ENCODE measurements around the gene FAM162B.
"Not testable (repeated sequence)": the region's sequence is repeated elsewhere in the genome, so short reads cannot be mapped to it uniquely, and the experiment has no call there.

Gene FAM162B

DNA sequence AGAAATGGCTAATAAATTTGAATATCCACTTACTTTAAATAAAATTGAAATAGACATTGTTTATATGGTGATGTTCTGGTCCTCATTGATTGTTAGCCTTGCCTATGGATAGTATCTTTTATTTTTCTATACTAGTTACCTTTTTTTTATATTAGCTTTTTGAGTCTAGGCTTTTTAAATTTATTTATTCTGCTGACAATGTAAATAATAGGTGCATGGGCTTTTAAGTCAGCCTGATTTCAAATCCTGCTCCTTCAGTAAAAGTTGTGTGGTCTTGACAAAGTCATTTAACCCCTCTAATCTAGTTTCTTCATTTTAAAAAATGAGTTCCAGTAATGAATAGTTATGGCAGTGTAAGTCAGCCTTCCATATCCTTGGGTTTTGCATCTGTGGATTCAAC is 38.6 kb downstream of the FAM162B start:
- TF ChIP-seq, protein P1, sequence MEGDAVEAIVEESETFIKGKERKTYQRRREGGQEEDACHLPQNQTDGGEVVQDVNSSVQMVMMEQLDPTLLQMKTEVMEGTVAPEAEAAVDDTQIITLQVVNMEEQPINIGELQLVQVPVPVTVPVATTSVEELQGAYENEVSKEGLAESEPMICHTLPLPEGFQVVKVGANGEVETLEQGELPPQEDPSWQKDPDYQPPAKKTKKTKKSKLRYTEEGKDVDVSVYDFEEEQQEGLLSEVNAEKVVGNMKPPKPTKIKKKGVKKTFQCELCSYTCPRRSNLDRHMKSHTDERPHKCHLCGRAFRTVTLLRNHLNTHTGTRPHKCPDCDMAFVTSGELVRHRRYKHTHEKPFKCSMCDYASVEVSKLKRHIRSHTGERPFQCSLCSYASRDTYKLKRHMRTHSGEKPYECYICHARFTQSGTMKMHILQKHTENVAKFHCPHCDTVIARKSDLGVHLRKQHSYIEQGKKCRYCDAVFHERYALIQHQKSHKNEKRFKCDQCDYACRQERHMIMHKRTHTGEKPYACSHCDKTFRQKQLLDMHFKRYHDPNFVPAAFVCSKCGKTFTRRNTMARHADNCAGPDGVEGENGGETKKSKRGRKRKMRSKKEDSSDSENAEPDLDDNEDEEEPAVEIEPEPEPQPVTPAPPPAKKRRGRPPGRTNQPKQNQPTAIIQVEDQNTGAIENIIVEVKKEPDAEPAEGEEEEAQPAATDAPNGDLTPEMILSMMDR (IDR thresholded peaks at IDR 0.05; ENCODE audit: borderline replicate concordance, insufficient read depth, low read depth, low read length): no peak

DNA sequence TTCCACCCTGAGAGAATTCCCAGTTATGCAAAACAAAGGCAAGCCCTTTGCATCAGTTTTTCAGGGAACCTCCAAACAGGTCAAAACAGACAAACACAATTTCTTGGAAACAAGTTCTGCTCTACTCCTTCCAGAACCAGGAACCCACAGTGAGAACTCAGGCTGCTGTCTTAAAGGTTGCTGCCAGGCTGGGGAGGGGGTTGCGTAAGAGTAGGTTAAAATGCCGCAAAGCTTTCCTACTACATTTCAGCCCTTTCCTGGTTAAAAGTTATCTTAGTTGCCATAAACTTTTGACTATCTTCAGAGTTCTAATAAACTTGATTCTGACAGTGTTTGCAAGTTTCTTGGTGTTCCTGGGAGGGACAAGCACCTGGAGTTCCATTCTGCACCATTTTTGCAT is 50.8 kb downstream of the FAM162B start:
- TF ChIP-seq, protein P1 (IDR thresholded peaks at IDR 0.05; ENCODE audit: borderline replicate concordance, insufficient read depth, low read depth, low read length): no peak
- H3K4me3 ChIP-seq (ENCODE audit: low read depth, low read length): no peak overlapping the region

More for the DNA sequence above, 38.6 kb downstream of the FAM162B start:
- no peak overlapping the region for H3K4me3 ChIP-seq (ENCODE audit: low read depth, low read length)

DNA sequence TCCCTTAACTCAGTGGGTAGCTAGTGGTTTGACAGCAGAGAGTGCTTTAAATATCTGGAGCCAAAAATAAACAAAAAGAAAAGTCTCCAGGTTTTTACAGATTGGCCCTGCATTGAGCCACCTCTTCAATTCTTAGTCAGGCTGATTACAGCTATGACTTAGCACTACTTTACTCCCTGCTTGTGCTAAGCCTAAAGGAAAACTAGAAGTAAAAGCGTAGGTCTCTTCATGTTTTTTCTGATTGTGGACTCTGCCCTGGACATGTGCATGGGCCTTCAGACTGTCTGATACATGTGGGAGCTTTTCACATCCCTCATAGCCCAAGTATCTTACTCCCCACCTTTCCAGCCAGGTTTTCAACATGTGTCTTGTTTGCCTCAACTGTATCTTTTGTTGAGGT is 51.2 kb downstream of the FAM162B start:
- TF ChIP-seq, protein P1 (IDR thresholded peaks at IDR 0.05; ENCODE audit: borderline replicate concordance, insufficient read depth, low read depth, low read length): no peak
- no peak overlapping the region for H3K4me3 ChIP-seq (ENCODE audit: low read depth, low read length)

DNA sequence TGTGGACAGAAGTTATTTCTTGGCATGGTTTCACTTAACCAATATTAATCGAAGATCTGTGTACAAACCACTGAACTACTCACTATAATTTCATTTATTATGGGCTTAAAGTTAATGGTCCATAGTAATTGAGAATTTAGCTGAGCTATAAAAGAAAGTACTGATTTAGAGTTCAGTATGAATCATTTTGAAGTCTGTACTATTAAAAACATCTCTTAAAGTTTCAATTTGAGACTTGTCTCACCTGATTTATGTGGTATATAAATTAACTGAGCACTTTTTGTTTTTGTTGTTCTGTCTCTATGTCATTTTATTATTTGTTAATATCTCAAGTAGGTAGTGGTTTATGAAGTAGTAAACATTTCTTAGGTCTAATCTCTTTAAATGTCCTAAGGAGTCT is 59.6 kb downstream of the FAM162B start:
- no peak overlapping the region for H3K4me3 ChIP-seq (ENCODE audit: low read depth, low read length)
- TF ChIP-seq, protein P1 (IDR thresholded peaks at IDR 0.05; ENCODE audit: borderline replicate concordance, insufficient read depth, low read depth, low read length): no peak

DNA sequence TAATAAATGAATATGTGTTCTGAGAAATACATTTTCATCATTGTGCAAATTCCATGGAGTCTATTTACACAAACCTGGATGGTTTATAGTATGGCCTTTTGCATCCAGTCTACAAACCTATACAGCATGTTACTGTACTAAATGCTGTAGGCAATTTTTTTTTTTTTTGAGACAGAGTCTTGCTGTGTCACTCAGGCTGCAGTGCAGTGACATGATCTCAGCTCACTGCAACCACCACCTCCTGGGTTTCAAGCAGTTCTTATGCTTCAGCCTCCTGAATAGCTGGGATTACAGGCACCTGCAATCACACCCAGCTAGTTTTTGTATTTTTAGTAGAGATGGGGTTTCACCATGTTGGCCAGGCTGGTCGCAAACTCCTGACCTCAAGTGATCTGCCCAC is 61.6 kb downstream of the FAM162B start:
- not testable (repeated sequence) for H3K4me3 ChIP-seq (ENCODE audit: low read depth, low read length)
